Skeletal muscle satellite cell (primary cell): ENCODE measurements around the gene ACTL10.

Experiments
- H3K27me3 ChIP-seq: 2 replicates; pipeline ENCODE4 v1.7.0; 2013; ENCODE audit warnings: low read length; ENCODE audit not compliant: control insufficient read depth, insufficient read depth
- H3K36me3 ChIP-seq: 2 replicates; pipeline ENCODE4 v1.7.0; 2013; ENCODE audit warnings: mild to moderate bottlenecking, control low read depth, low read length; ENCODE audit not compliant: insufficient read depth
- H3K4me1 ChIP-seq: 2 replicates; pipeline ENCODE4 v1.7.0; 2013; ENCODE audit warnings: low read length; ENCODE audit not compliant: control insufficient read depth, insufficient read depth
- H3K4me2 ChIP-seq: 2 replicates; pipeline ENCODE4 v1.7.0; 2013; ENCODE audit warnings: mild to moderate bottlenecking, low read length
- H3K4me3 ChIP-seq: 2 replicates; pipeline ENCODE4 v1.7.0; 2013; ENCODE audit warnings: low read length
- H3K9ac ChIP-seq: 2 replicates; pipeline ENCODE4 v1.7.0; 2013; ENCODE audit warnings: mild to moderate bottlenecking, low read depth, low read length, moderate library complexity
- H3K9me3 ChIP-seq: replicated peaks from 2 replicates; pipeline ENCODE4 v1.7.0; 2013; ENCODE audit warnings: mild to moderate bottlenecking, control low read depth, low read length

ACTL10 gene

DNA sequence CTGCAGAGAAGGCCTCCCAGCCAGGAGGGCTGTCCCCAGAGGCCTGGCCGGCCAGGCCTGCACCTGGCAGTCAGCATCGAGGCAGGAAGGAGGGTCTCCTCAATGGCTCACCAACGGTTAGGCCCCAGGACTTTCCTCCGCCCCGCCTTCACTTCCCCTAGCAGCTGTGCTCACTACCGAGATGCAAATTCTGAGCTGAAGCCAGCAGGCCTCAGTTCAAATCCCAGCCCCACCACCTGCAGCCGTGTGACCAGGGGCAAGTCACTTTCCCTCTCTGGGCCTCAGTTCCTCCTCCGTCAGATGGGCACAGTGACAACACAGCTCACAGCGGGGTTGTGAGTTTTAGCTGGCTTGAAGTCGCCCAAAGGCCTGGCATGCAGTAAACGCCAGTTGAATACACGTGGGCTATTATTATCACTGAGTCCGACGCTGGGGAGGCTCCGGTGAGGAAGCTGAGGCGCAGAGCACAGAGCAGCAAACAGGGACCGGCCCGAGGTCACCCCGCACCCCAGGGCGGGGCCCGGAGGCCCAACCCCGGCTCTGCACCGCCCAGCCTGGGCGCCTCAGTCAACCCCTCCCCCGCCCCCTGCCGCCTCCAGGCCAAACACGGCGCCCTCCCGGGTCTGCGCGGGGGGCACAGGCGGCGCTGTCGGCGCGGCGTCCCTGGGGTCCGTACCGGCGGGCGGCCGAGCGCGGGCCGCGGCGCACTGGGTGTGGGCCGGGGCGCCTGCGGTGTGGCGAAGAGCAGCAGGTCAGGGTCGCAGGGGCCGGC is 18.8 kb downstream of the ACTL10 start:
- Histone ChIP-seq H3K4me2 (peak overlapping the region; percentile 83), H3K4me3 (peak overlapping the region; percentile 69), H3K9ac (peak overlapping the region; percentile 74), H3K27me3 (no peaks in the 10 kb centered on the region), H3K4me1 (peaks cover 29% of the 10 kb centered on the region), H3K36me3 (no peaks in the 10 kb centered on the region), H3K9me3 (no peaks in the 10 kb centered on the region)

DNA sequence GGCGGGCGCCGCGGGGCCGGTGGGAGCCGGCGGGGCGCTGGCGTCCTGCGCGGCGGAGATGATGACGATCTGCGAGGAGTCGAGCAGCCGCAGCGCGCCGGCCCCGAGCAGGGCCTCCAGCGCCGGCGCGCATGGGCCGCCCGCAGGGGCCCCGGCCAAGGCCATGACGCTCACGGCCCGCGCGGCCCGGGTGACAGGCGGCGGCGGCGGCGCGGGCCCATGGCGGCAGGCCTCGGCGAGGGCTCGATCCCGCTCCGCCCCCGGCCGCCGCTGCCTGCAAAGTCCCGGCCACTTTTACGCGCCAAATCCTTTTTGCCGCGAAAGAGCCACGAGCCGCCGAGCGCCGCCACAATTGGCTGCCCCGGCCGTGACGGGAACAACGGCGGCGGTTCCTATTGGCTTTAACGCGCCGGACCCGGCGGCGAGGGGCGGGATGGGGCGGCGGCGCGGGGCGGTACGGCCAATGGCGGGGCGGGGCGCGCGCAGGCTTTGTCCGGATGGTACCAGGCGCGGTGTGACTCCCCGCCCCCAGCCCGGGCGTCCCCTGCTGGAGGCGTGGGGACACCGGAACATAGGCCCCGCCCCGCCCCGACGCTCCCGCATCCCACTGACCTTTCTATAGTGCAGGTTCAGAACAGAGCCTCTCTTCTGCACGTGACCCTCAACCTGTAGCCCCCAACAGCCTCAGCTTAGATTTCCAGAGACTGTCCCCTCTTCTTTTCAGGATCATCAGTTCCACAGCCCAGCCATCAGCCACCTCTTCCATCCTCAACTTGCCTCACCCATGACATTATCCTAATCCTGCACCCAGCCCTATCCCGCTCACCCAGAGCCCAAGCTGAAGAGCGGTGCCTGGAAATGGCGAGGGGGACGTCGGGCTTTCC is 19.6 kb downstream of the ACTL10 start, which contains the start of gene E2F1:
Gene E2F1, minus strand, starts transcription at position 286 of the 884 bp plus-strand sequence. Its CDS starts 121 bp downstream, at position 165.
- H3K9ac ChIP-seq: peak within 1 kb of the TSS; percentile 74
- peak within 1 kb of the TSS; percentile 72 for H3K4me3 ChIP-seq
- H3K9me3 ChIP-seq: no peaks in the 10 kb centered on the region
- H3K4me1 ChIP-seq: peaks cover 23% of the 10 kb centered on the region
- H3K27me3 ChIP-seq: no peaks in the 10 kb centered on the region
- H3K4me2 ChIP-seq: peak within 1 kb of the TSS; percentile 88
- no peaks in the 10 kb centered on the region for H3K36me3 ChIP-seq

- Histone ChIP-seq H3K27me3 (no peaks in the 10 kb centered on the region), H3K4me2 (peak overlapping the region; percentile 88), H3K36me3 (no peaks in the 10 kb centered on the region), H3K9ac (no peak overlapping the region), H3K4me1 (peaks cover 23% of the 10 kb centered on the region), H3K9me3 (no peaks in the 10 kb centered on the region), H3K4me3 (peak overlapping the region; percentile 72)
These were observed 20.2 kb downstream of the ACTL10 start for GRCh38 chr20:33686984-33687366.

GRCh38 chr20:33687370-33687915 is 20.7 kb downstream of the ACTL10 start:
- no peak overlapping the region for H3K9ac ChIP-seq
- H3K4me1 ChIP-seq: peaks cover 23% of the 10 kb centered on the region
- H3K4me3 ChIP-seq: no peak overlapping the region
- no peaks in the 10 kb centered on the region for H3K36me3 ChIP-seq
- H3K9me3 ChIP-seq: no peaks in the 10 kb centered on the region
- no peaks in the 10 kb centered on the region for H3K27me3 ChIP-seq
- no peak overlapping the region for H3K4me2 ChIP-seq

DNA sequence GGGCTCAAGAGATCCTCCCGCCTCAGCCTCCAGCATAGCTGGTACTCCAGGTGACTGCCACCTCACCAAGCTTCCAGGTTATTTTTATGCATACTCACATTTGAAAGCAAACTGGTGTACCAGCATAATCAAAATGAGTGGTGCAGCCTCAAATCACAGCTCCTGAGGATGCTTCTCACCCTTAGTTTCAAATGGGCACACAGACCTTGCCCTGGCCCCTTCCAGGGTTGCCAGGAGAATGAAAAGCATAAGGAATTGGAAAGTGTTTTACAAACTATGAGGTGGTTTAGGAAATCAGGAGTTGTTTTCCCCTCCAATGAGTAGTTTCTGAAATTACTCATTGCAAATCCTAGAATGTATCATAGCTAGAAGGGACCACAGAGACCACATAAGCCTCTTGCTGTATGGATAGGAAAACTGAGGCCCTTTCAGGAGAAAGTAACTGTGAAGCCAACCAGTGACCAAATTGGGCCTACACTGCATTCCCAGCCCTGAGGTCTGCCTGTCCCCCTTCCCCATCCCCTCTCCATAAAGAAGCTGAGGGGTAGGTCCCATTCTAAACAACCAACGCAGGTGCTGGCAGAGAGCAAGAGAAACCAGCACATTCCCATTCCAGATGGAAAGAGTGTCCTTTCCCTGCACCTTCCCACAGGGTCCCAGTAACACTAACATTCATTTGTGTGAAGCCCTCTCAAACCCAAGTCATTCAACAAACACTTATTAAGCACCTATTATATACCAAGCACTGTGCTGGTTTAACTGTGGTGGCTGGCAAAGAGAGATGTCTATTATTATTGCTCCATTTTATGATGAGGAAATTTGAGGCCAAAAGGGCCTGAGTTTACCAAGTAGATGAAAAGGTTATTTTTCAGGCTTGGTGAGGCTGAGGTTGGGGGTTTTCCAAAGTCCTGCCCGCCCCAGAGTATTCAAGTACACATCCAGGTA is 21.5 kb downstream of the ACTL10 start:
- H3K27me3 ChIP-seq: no peaks in the 10 kb centered on the region
- H3K9me3 ChIP-seq: no peaks in the 10 kb centered on the region
- peaks cover 23% of the 10 kb centered on the region for H3K4me1 ChIP-seq
- H3K4me2 ChIP-seq: no peak overlapping the region
- H3K9ac ChIP-seq: no peak overlapping the region
- H3K4me3 ChIP-seq: no peak overlapping the region
- H3K36me3 ChIP-seq: no peaks in the 10 kb centered on the region

GRCh38 chr20:33688938-33689424 is 22.2 kb downstream of the ACTL10 start:
- no peaks in the 10 kb centered on the region for H3K27me3 ChIP-seq

DNA sequence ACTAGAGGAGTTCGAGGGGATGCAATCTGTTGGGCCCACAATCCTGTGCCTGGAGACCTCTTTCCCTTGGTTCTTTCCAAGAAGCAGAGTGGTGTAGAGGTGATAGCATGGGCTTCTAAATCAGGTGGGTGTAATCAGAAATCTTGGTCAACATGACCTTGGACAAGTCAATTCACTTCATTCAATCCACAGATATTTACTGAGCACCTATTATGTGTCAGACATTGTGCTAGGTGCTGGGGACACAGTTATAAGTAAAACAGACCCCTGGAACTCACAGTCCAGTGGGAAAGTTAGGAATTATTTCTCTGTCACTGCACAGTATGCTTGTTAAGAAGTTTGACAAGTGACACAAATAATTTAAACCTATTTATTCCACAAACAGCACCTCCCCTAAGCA is 22.8 kb downstream of the ACTL10 start:
- no peaks in the 10 kb centered on the region for H3K27me3 ChIP-seq
- no peaks in the 10 kb centered on the region for H3K9me3 ChIP-seq
- no peaks in the 10 kb centered on the region for H3K36me3 ChIP-seq
- no peak overlapping the region for H3K4me2 ChIP-seq
- no peak overlapping the region for H3K9ac ChIP-seq
- no peak overlapping the region for H3K4me3 ChIP-seq
- peaks cover 21% of the 10 kb centered on the region for H3K4me1 ChIP-seq

More at GRCh38 chr20:33688938-33689424, 22.2 kb downstream of the ACTL10 start:
- Histone ChIP-seq H3K4me2 (no peak overlapping the region), H3K36me3 (no peaks in the 10 kb centered on the region), H3K4me1 (peaks cover 23% of the 10 kb centered on the region), H3K9ac (no peak overlapping the region), H3K4me3 (no peak overlapping the region), H3K9me3 (no peaks in the 10 kb centered on the region)

- no peak overlapping the region for H3K9ac ChIP-seq
- no peak overlapping the region for H3K4me2 ChIP-seq
- peaks cover 16% of the 10 kb centered on the region for H3K4me1 ChIP-seq
- H3K36me3 ChIP-seq: no peaks in the 10 kb centered on the region
- H3K27me3 ChIP-seq: no peaks in the 10 kb centered on the region
- no peak overlapping the region for H3K4me3 ChIP-seq
- H3K9me3 ChIP-seq: no peaks in the 10 kb centered on the region
These were observed 23.2 kb downstream of the ACTL10 start for GRCh38 chr20:33689973-33690372.

GRCh38 chr20:33693289-33693688 is 26.5 kb downstream of the ACTL10 start:
- Histone ChIP-seq H3K4me1 (peaks cover 8% of the 10 kb centered on the region), H3K4me3 (no peak overlapping the region), H3K4me2 (no peak overlapping the region), H3K9ac (no peak overlapping the region), H3K27me3 (no peaks in the 10 kb centered on the region), H3K36me3 (no peaks in the 10 kb centered on the region), H3K9me3 (no peaks in the 10 kb centered on the region)

GRCh38 chr20:33693741-33694638 is 27.2 kb downstream of the ACTL10 start:
- Histone ChIP-seq H3K27me3 (no peaks in the 10 kb centered on the region), H3K9me3 (no peaks in the 10 kb centered on the region), H3K36me3 (no peaks in the 10 kb centered on the region), H3K4me3 (no peak overlapping the region), H3K4me1 (peaks cover 8% of the 10 kb centered on the region), H3K9ac (no peak overlapping the region), H3K4me2 (no peak overlapping the region)
